GM23338 (cell line): ENCODE results near the gene KBTBD12.

Experiments used
- CREB1 ChIP-seq: fragments of 250-450 bp; sonication (Bioruptor Pico); IDR thresholded peaks from 2 replicates; pipeline ENCODE4 v1.5.0; 2020; ENCODE audit warnings: low read depth, mild to moderate bottlenecking, moderate library complexity
- ETS1 ChIP-seq: IDR thresholded peaks from 2 replicates; pipeline ENCODE4 v1.6.1; 2016; ENCODE audit warnings: antibody characterized with exemption
- EZH2 ChIP-seq: fragments of 200-600 bp; sonication (generic); IDR thresholded peaks from one replicate; pipeline ENCODE4 v1.8.0; 2017; ENCODE audit warnings: antibody characterized with exemption, mild to moderate bottlenecking, low read depth; ENCODE audit not compliant: unreplicated experiment
- EZH2phosphoT487 ChIP-seq: fragments of 200-600 bp; sonication (generic); IDR thresholded peaks from one replicate; pipeline ENCODE4 v1.8.1; 2018; ENCODE audit warnings: antibody characterized with exemption; ENCODE audit not compliant: unreplicated experiment
- JUNB ChIP-seq: IDR thresholded peaks from one replicate; pipeline ENCODE4 v1.6.1; 2016; ENCODE audit warnings: antibody characterized with exemption; ENCODE audit not compliant: unreplicated experiment
- NANOG ChIP-seq: IDR thresholded peaks from 2 replicates; pipeline ENCODE4 v1.6.1; 2016; ENCODE audit warnings: antibody characterized with exemption, borderline replicate concordance
- POLR2AphosphoS5 ChIP-seq: IDR thresholded peaks from 2 replicates; pipeline ENCODE4 v1.6.1; 2016; ENCODE audit warnings: antibody characterized with exemption, low read depth
- REST ChIP-seq: IDR thresholded peaks from one replicate; pipeline ENCODE4 v1.6.1; 2018; ENCODE audit warnings: antibody characterized with exemption; ENCODE audit not compliant: unreplicated experiment
- STAT1 ChIP-seq: IDR thresholded peaks from one replicate; pipeline ENCODE4 v1.6.1; 2016; ENCODE audit warnings: antibody characterized with exemption; ENCODE audit not compliant: unreplicated experiment
- ZNF331 ChIP-seq: fragments of 250-450 bp; sonication (Bioruptor Pico); IDR thresholded peaks from 2 replicates; pipeline ENCODE4 v1.5.0; 2020; ENCODE audit warnings: low read depth, mild to moderate bottlenecking, moderate library complexity
- TF ChIP-seq, protein P1 (sequence below), 2 experiments: fragments of 200-600 bp in 1 of 2; sonication (generic) in 1 of 2; conservative IDR thresholded peaks; 2 replicates each; pipeline versions ENCODE4 v1.5.1 to v1.6.1; 2016 to 2017; ENCODE audit warnings: antibody characterized with exemption in 2 of 2, low read depth in 2 of 2, mild to moderate bottlenecking in 2 of 2, moderate library complexity in 1 of 2
- TF ChIP-seq, protein P2 (sequence below): fragments of 250-450 bp; sonication (Bioruptor Pico); IDR thresholded peaks from 2 replicates; pipeline ENCODE4 v1.5.0; 2020; ENCODE audit warnings: mild to moderate bottlenecking, moderate library complexity

GRCh38 chr3:128014548-128014947, 99.5 kb downstream of the KBTBD12 start:
- TF ChIP-seq, protein P1, sequence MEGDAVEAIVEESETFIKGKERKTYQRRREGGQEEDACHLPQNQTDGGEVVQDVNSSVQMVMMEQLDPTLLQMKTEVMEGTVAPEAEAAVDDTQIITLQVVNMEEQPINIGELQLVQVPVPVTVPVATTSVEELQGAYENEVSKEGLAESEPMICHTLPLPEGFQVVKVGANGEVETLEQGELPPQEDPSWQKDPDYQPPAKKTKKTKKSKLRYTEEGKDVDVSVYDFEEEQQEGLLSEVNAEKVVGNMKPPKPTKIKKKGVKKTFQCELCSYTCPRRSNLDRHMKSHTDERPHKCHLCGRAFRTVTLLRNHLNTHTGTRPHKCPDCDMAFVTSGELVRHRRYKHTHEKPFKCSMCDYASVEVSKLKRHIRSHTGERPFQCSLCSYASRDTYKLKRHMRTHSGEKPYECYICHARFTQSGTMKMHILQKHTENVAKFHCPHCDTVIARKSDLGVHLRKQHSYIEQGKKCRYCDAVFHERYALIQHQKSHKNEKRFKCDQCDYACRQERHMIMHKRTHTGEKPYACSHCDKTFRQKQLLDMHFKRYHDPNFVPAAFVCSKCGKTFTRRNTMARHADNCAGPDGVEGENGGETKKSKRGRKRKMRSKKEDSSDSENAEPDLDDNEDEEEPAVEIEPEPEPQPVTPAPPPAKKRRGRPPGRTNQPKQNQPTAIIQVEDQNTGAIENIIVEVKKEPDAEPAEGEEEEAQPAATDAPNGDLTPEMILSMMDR (conservative IDR thresholded peaks at IDR 0.05; ENCODE audit: low read depth in 2 of 2) = no peak
- TF ChIP-seq POLR2AphosphoS5 (no peak), EZH2 (no peak), REST (no peak), CREB1 (no peak), EZH2phosphoT487 (no peak), ETS1 (no peak), JUNB (no peak), ZNF331 (CRISPR knock-in tag) (no peak), NANOG (no peak), STAT1 (no peak)
- TF ChIP-seq, protein P2, sequence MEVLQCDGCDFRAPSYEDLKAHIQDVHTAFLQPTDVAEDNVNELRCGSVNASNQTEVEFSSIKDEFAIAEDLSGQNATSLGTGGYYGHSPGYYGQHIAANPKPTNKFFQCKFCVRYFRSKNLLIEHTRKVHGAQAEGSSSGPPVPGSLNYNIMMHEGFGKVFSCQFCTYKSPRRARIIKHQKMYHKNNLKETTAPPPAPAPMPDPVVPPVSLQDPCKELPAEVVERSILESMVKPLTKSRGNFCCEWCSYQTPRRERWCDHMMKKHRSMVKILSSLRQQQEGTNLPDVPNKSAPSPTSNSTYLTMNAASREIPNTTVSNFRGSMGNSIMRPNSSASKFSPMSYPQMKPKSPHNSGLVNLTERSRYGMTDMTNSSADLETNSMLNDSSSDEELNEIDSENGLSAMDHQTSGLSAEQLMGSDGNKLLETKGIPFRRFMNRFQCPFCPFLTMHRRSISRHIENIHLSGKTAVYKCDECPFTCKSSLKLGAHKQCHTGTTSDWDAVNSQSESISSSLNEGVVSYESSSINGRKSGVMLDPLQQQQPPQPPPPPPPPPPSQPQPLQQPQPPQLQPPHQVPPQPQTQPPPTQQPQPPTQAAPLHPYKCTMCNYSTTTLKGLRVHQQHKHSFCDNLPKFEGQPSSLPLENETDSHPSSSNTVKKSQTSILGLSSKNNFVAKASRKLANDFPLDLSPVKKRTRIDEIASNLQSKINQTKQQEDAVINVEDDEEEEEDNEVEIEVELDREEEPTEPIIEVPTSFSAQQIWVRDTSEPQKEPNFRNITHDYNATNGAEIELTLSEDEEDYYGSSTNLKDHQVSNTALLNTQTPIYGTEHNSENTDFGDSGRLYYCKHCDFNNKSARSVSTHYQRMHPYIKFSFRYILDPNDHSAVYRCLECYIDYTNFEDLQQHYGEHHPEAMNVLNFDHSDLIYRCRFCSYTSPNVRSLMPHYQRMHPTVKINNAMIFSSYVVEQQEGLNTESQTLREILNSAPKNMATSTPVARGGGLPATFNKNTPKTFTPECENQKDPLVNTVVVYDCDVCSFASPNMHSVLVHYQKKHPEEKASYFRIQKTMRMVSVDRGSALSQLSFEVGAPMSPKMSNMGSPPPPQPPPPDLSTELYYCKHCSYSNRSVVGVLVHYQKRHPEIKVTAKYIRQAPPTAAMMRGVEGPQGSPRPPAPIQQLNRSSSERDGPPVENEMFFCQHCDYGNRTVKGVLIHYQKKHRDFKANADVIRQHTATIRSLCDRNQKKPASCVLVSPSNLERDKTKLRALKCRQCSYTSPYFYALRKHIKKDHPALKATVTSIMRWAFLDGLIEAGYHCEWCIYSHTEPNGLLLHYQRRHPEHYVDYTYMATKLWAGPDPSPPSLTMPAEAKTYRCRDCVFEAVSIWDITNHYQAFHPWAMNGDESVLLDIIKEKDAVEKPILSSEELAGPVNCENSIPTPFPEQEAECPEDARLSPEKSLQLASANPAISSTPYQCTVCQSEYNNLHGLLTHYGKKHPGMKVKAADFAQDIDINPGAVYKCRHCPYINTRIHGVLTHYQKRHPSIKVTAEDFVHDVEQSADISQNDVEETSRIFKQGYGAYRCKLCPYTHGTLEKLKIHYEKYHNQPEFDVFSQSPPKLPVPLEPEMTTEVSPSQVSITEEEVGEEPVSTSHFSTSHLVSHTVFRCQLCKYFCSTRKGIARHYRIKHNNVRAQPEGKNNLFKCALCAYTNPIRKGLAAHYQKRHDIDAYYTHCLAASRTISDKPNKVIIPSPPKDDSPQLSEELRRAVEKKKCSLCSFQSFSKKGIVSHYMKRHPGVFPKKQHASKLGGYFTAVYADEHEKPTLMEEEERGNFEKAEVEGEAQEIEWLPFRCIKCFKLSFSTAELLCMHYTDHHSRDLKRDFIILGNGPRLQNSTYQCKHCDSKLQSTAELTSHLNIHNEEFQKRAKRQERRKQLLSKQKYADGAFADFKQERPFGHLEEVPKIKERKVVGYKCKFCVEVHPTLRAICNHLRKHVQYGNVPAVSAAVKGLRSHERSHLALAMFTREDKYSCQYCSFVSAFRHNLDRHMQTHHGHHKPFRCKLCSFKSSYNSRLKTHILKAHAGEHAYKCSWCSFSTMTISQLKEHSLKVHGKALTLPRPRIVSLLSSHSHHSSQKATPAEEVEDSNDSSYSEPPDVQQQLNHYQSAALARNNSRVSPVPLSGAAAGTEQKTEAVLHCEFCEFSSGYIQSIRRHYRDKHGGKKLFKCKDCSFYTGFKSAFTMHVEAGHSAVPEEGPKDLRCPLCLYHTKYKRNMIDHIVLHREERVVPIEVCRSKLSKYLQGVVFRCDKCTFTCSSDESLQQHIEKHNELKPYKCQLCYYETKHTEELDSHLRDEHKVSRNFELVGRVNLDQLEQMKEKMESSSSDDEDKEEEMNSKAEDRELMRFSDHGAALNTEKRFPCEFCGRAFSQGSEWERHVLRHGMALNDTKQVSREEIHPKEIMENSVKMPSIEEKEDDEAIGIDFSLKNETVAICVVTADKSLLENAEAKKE = no peak
